Keratinocyte (primary cell): ENCODE results near the gene RYR2. TPM values are rescaled to one million over a fixed set of nuclear protein-coding genes. Genes with fewer than 3 reads are reported as not detected.

ENCODE experiments used
- DNase-seq: peaks from one replicate; pipeline ENCODE4 v3.0.0-alpha.2; 2011; ENCODE audit warnings: low read depth, missing footprints, low spot score
- FAIRE-seq: peaks from 2 replicates; lab custom pipeline; 2011; peaks lifted over from hg19 to GRCh38; lab: Jason Lieb, UNC
- H2AFZ ChIP-seq: 2 replicates; pipeline ENCODE4 v1.6.0; 2012; ENCODE audit warnings: low read length, control low read depth, inconsistent platforms; ENCODE audit not compliant: control insufficient read depth
- H3K27ac ChIP-seq: 2 replicates; pipeline ENCODE4 v1.5.1; 2011; ENCODE audit warnings: low read length; ENCODE audit not compliant: control insufficient read depth, insufficient read depth
- H3K27me3 ChIP-seq: 3 replicates; pipeline ENCODE4 v1.6.0; 2011; ENCODE audit warnings: low read length; ENCODE audit not compliant: control insufficient read depth, insufficient read depth; ENCODE audit errors: extremely low read depth
- H3K36me3 ChIP-seq, 2 experiments: 2 replicates in 1 of 2; 3 replicates in 1 of 2; pipeline ENCODE4 v1.5.1; 2011; ENCODE audit warnings: low read length in 2 of 2, mild to moderate bottlenecking in 1 of 2; ENCODE audit not compliant: control insufficient read depth in 2 of 2, insufficient read depth in 2 of 2; ENCODE audit errors: extremely low read depth in 1 of 2
- H3K4me1 ChIP-seq: 3 replicates; pipeline ENCODE4 v1.5.1; 2011; ENCODE audit warnings: low read length; ENCODE audit not compliant: control insufficient read depth, insufficient read depth; ENCODE audit errors: extremely low read depth
- H3K4me2 ChIP-seq: 3 replicates; pipeline ENCODE4 v1.6.0; 2011; ENCODE audit warnings: low read depth, low read length; ENCODE audit not compliant: control insufficient read depth, insufficient read depth; ENCODE audit errors: extremely low read depth
- H3K4me3 ChIP-seq, 3 experiments: fragments of 200-600 bp in 1 of 3; sonication (generic) in 1 of 3; 2 replicates in 2 of 3; 3 replicates in 1 of 3; pipeline ENCODE4 v1.5.1; 2011 to 2016; ENCODE audit warnings: low read length in 3 of 3, mild to moderate bottlenecking in 3 of 3, control low read depth in 2 of 3, inconsistent platforms in 1 of 3, low read depth in 1 of 3, mixed read lengths in 1 of 3, mixed run types in 1 of 3, moderate library complexity in 1 of 3; ENCODE audit not compliant: control insufficient read depth in 2 of 3, insufficient read depth in 2 of 3; ENCODE audit errors: extremely low read depth in 1 of 3
- H3K79me2 ChIP-seq: 2 replicates; pipeline ENCODE4 v1.6.0; 2012; ENCODE audit warnings: low read length; ENCODE audit not compliant: control insufficient read depth, insufficient read depth
- H3K9ac ChIP-seq: 3 replicates; pipeline ENCODE4 v1.6.0; 2011; ENCODE audit warnings: low read length; ENCODE audit not compliant: control insufficient read depth, insufficient read depth; ENCODE audit errors: extremely low read depth
- H3K9me1 ChIP-seq: 3 replicates; pipeline ENCODE4 v1.6.0; 2011; ENCODE audit warnings: low read length; ENCODE audit not compliant: control insufficient read depth, insufficient read depth; ENCODE audit errors: extremely low read depth
- H3K9me3 ChIP-seq: 2 replicates; pipeline ENCODE4 v1.5.1; 2012; ENCODE audit warnings: low read depth, low read length; ENCODE audit not compliant: control insufficient read depth
- H4K20me1 ChIP-seq: 3 replicates; pipeline ENCODE4 v1.6.0; 2011; ENCODE audit warnings: low read length; ENCODE audit not compliant: control insufficient read depth, insufficient read depth; ENCODE audit errors: extremely low read depth
- CTCF ChIP-seq, 3 experiments: IDR thresholded peaks in 1 of 3; conservative IDR thresholded peaks in 1 of 3; optimal IDR thresholded peaks in 1 of 3; 2 replicates in 2 of 3; 3 replicates in 1 of 3; pipeline versions ENCODE3 to v1.5.1; 2011; ENCODE audit warnings: low read length in 3 of 3, mild to moderate bottlenecking in 3 of 3, moderate library complexity in 2 of 3, control low read depth in 1 of 3, inconsistent platforms in 1 of 3; ENCODE audit not compliant: insufficient read depth in 2 of 3; ENCODE audit errors: extremely low read depth in 1 of 3
- EZH2 ChIP-seq: IDR thresholded peaks from one replicate; pipeline ENCODE4 v1.6.1; 2012; ENCODE audit warnings: inconsistent platforms, mild to moderate bottlenecking, low read length, moderate library complexity
- dilution Hi-C: fragments of 300-500 bp; cut with MboI; formaldehyde crosslinking; loops from one replicate; pipeline ENCODE4 v1.7.0; 2020; ENCODE audit warnings: low sequenced_read_pairs; ENCODE audit not compliant: extremely low pct_ligation_motif_present
- polyA plus RNA-seq, 5 experiments: library from polyadenylated mRNA; depleted of rRNA in 3 of 5; stranded (reverse) in 3 of 5; stranded (forward) in 1 of 5; unstranded in 1 of 5; fragments of >200 nt; gene quantifications; 1 replicate in 1 of 5; 2 replicates in 3 of 5; 3 replicates in 1 of 5; pipeline versions ENCODE4 v1.2.1 to v1.2.3, GENCODE V29; 2011 to 2012; ENCODE audit warnings: missing spikeins in 2 of 5, low read depth in 1 of 5, low replicate concordance in 1 of 5

Gene RYR2
- polyA plus RNA-seq, 1 donor (not counting 4 experiments of a cell fraction or from before 2014, with no cell fraction given) = 0.05 TPM

DNA sequence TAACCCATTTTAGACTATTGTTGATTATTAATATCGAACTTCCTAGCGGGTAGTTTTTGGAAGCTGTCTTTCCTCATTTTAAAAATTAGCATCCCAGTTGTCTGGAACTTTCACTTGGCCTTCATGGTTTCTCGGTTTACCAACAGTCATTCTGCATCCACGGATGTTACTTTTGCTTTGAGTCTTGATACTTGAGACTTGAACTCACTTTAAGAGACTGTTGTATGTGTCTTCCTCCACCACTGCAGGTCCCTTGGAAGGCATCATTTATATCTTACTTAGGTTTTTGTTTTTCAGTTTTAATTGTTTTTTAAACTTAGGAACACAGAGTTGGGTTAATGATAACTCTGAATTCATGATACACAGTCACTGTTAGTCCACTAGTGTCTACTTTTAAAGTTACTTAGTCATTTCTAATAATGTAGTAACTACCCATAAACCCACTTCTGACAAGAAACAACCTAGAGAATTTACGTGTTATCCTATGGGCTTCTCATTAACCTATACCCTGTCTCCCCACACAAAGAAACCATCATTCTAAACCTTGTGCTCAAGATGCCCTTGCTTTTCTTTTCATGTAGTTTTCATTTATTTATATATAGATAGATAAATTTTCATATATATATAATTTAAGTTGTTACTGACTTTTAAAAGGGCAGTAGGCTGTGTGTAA lies 696.1 kb downstream of the RYR2 start:
- no peak overlapping the region for H3K27ac ChIP-seq
- FAIRE-seq = no peak
- no peaks in the 10 kb centered on the region for H3K4me1 ChIP-seq
- dilution Hi-C loops = no loop called here
- H3K4me2 ChIP-seq = no peak overlapping the region
- H3K79me2 ChIP-seq = no peaks in the 10 kb centered on the region
- H2AFZ ChIP-seq = no peak overlapping the region
- no peaks in the 10 kb centered on the region for H3K9me1 ChIP-seq
- no peaks in the 10 kb centered on the region for H3K9me3 ChIP-seq
- no peak overlapping the region for H3K9ac ChIP-seq
- DNase-seq = no peak
- H4K20me1 ChIP-seq = no peaks in the 10 kb centered on the region
- H3K4me3 ChIP-seq = no peak overlapping the region
- H3K36me3 ChIP-seq = no peaks in the 10 kb centered on the region
- TF ChIP-seq CTCF (optimal IDR thresholded peaks at IDR 0.05 in 1 of 3, IDR thresholded peaks at IDR 0.05 in 1 of 3, conservative IDR thresholded peaks at IDR 0.05 in 1 of 3; ENCODE audit: extremely low read depth in 1 of 3, insufficient read depth in 2 of 3, low read length in 3 of 3) (no peak), EZH2 (no peak)
- H3K27me3 ChIP-seq = no peaks in the 10 kb centered on the region

DNA sequence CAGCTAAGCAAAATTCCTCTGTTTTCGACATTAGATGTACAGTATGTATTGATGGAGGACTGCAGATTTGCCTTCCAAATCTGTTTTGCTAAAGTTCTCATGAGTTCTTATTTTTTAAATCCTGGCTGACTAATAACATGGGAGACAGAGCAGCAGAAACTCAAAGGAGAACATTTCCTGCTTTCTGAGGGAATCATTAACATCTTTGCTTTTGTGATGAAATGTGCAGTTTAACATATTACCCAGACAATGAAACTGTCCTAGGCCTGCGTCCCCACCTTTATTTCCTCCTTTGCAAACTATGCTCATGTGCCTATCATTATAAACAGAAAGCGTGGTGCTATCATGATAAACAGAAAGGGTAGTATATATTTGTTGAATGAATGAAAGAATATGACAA lies 698.9 kb downstream of the RYR2 start:
- Histone ChIP-seq H3K4me3 (no peak overlapping the region), H3K4me1 (no peaks in the 10 kb centered on the region), H3K9me3 (no peaks in the 10 kb centered on the region), H3K9ac (no peak overlapping the region), H3K27ac (no peak overlapping the region), H3K36me3 (no peaks in the 10 kb centered on the region), H4K20me1 (no peaks in the 10 kb centered on the region), H3K4me2 (no peak overlapping the region), H3K79me2 (no peaks in the 10 kb centered on the region), H3K27me3 (no peaks in the 10 kb centered on the region), H2AFZ (no peak overlapping the region), H3K9me1 (no peaks in the 10 kb centered on the region)
- DNase-seq (no peak), FAIRE-seq (no peak)
- no peak for TF ChIP-seq EZH2
- TF ChIP-seq CTCF (optimal IDR thresholded peaks at IDR 0.05 in 1 of 3, IDR thresholded peaks at IDR 0.05 in 1 of 3, conservative IDR thresholded peaks at IDR 0.05 in 1 of 3; ENCODE audit: extremely low read depth in 1 of 3, insufficient read depth in 2 of 3, low read length in 3 of 3) = no peak
- dilution Hi-C loops = no loop called here
